K562 (cell line): ENCODE measurements around the gene NUP43. TPM values are rescaled to one million over a fixed set of nuclear protein-coding genes. Genes with fewer than 3 reads are reported as not detected.

Source experiments
- COPS2 ChIP-seq: fragments of 450-650 bp; conservative IDR thresholded peaks from 2 replicates; pipeline ENCODE4 v1.6.1; 2016; ENCODE audit warnings: mild to moderate bottlenecking, moderate library complexity
- FOXJ3 ChIP-seq: sonication (generic); formaldehyde crosslinking; IDR thresholded peaks from 2 replicates; pipeline ENCODE4 v1.4.0; 2020; ENCODE audit warnings: mild to moderate bottlenecking, missing genetic modification reagents
- GATAD2A ChIP-seq: fragments of 450-650 bp; IDR thresholded peaks from 2 replicates; pipeline ENCODE4 v1.6.1; 2017
- MYNN ChIP-seq, 2 experiments: sonication (generic); formaldehyde crosslinking in 1 of 2; IDR thresholded peaks; 2 replicates each; pipeline versions ENCODE4 v1.5.0 to v1.6.1; 2016 to 2020; ENCODE audit warnings: antibody characterized with exemption in 1 of 2, missing genetic modification reagents in 1 of 2
- NONO ChIP-seq, 2 experiments: fragments of 200-400 bp in 1 of 2; fragments of 450-650 bp in 1 of 2; formaldehyde crosslinking in 1 of 2; IDR thresholded peaks; 2 replicates each; pipeline ENCODE4 v1.6.1; 2017; ENCODE audit warnings: low read depth in 2 of 2, mild to moderate bottlenecking in 2 of 2, moderate library complexity in 2 of 2, low read length in 1 of 2
- POLR2H ChIP-seq: IDR thresholded peaks from 2 replicates; pipeline ENCODE4 v1.6.1; 2016; ENCODE audit warnings: missing genetic modification characterization, low read depth, mild to moderate bottlenecking, control low read depth, missing compliant biosample characterization, moderate library complexity
- RB1 ChIP-seq: fragments of 450-650 bp; IDR thresholded peaks from 2 replicates; pipeline ENCODE4 v1.6.1; 2017; ENCODE audit warnings: low read depth, mild to moderate bottlenecking
- RBFOX2 ChIP-seq: fragments of 200-400 bp; formaldehyde crosslinking; IDR thresholded peaks from 2 replicates; pipeline ENCODE4 v1.6.1; 2017; ENCODE audit warnings: low read depth, mild to moderate bottlenecking, low read length, moderate library complexity
- TGIF2 ChIP-seq: sonication (generic); formaldehyde crosslinking; IDR thresholded peaks from 2 replicates; pipeline ENCODE4 v1.8.1; 2022; ENCODE audit warnings: mild to moderate bottlenecking, missing genetic modification reagents, moderate library complexity
- XRCC5 ChIP-seq: fragments of 200-400 bp; formaldehyde crosslinking; IDR thresholded peaks from 2 replicates; pipeline ENCODE4 v1.6.1; 2017; ENCODE audit warnings: low read depth, mild to moderate bottlenecking, low read length
- ZBTB7A ChIP-seq: IDR thresholded peaks from 2 replicates; pipeline ENCODE4 v1.6.1; 2011; ENCODE audit warnings: low read depth, mild to moderate bottlenecking, low read length, moderate library complexity, borderline replicate concordance; ENCODE audit not compliant: control insufficient read depth
- ZNF764 ChIP-seq: fragments of 250-450 bp; sonication (Bioruptor Pico); IDR thresholded peaks from 2 replicates; pipeline ENCODE4 v1.4.0; 2020; ENCODE audit warnings: low read depth, mild to moderate bottlenecking, moderate library complexity
- ZNF830 ChIP-seq: fragments of 250-450 bp; sonication (Bioruptor Pico); IDR thresholded peaks from 2 replicates; pipeline ENCODE4 v1.5.0; 2021; ENCODE audit warnings: mild to moderate bottlenecking
- polyA plus RNA-seq, 8 experiments: library from polyadenylated mRNA; depleted of rRNA in 4 of 8; stranded (reverse) in 5 of 8; unstranded in 3 of 8; fragments of >200 nt; fragmentation: Nextera tagmentation in 2 of 8; fragmentation: Illumina TruSeq in 1 of 8; extraction: Ambion mirVana in 2 of 8; extraction: Trizol in 1 of 8; gene quantifications; 2 replicates each; pipeline versions ENCODE4 v1.2.1 to v1.2.3, GENCODE V29; 2011 to 2014; ENCODE audit warnings: inconsistent platforms in 1 of 8, missing spikeins in 1 of 8
- total RNA-seq, 7 experiments: library from RNA; depleted of rRNA in 6 of 7; stranded (reverse); fragments of >200 nt in 6 of 7; fragmentation: Illumina TruSeq in 2 of 7; extraction: Trizol in 2 of 7; gene quantifications; 2 replicates each; pipeline versions ENCODE4 v1.2.1 to v1.2.3, GENCODE V29; 2011 to 2021; ENCODE audit warnings: low replicate concordance in 1 of 7
- TF ChIP-seq, protein P1 (sequence below), 3 experiments: fragments of 200-800 bp in 1 of 3; fragments of 250-450 bp in 1 of 3; fragments of 450-650 bp in 1 of 3; sonication (Bioruptor Pico) in 1 of 3; sonication (Bioruptor generic) in 1 of 3; formaldehyde crosslinking in 1 of 3; IDR thresholded peaks; 2 replicates each; pipeline versions ENCODE4 v1.6.1 to v1.8.0; 2016 to 2022; ENCODE audit warnings: mild to moderate bottlenecking in 2 of 3, missing genetic modification characterization in 2 of 3, missing compliant biosample characterization in 1 of 3, moderate library complexity in 1 of 3
- TF ChIP-seq, protein P2 (sequence below): fragments of 450-650 bp; IDR thresholded peaks from 2 replicates; pipeline ENCODE4 v1.7.0; 2016; ENCODE audit warnings: borderline replicate concordance
- TF ChIP-seq, protein P3 (sequence below): sonication (generic); formaldehyde crosslinking; IDR thresholded peaks from 2 replicates; pipeline ENCODE4 v1.8.1; 2023; ENCODE audit warnings: mild to moderate bottlenecking, missing genetic modification reagents, moderate library complexity
- TF ChIP-seq, protein P4 (sequence below): fragments of 450-650 bp; IDR thresholded peaks from 2 replicates; pipeline ENCODE4 v1.6.1; 2016; ENCODE audit warnings: borderline replicate concordance

The NUP43 gene
- total and polyA plus RNA-seq, 9 of the 15 experiments (the other 6 are each of a cell fraction or from before 2014, with no cell fraction given): 28.9 to 136 (median 67.4) TPM

DNA sequence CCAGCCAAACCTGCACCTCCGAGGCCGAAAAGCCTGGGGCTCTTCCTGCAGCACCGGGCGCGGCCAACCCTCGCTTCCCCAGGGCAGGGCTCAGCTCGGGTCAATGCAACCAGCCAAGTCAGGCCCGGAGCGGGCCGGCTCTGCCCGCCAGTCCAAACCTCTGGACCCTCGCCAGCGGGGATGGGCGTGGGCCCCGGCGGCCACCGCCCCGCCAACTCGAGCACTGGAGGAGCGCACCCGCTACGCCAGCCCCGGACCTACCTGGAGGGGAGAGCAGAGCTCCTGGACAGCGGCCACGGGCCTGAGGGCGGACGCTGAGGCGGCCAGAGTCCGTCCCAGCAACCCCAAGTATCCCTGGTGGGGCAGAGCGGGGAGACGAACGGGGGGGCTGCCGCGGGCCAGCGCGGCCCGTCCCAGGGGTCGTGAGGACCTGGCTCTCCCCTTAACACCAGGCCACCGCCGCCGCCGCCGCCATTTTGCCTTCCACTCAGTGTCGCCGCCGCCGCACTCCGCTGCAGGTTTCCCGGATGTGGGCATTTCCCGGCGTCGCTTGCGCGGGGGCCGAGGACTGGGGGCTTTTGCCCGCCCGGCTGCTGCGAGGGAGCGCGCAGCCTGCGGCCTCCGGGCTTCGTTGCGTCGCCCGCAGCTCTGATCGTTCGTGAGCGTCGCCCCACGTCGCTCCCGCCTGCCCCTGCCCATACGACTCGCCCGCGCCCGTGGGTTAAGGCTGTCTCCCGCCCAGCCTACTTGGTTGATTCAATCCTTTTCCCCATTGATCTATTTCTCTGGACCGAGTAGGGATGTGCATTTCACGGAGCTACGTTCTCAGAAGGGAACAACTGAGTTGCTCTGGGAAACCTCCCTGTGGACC is 28.5 kb downstream of the NUP43 start, which contains the start of gene LATS1 (continued):
- TF ChIP-seq, protein P1, sequence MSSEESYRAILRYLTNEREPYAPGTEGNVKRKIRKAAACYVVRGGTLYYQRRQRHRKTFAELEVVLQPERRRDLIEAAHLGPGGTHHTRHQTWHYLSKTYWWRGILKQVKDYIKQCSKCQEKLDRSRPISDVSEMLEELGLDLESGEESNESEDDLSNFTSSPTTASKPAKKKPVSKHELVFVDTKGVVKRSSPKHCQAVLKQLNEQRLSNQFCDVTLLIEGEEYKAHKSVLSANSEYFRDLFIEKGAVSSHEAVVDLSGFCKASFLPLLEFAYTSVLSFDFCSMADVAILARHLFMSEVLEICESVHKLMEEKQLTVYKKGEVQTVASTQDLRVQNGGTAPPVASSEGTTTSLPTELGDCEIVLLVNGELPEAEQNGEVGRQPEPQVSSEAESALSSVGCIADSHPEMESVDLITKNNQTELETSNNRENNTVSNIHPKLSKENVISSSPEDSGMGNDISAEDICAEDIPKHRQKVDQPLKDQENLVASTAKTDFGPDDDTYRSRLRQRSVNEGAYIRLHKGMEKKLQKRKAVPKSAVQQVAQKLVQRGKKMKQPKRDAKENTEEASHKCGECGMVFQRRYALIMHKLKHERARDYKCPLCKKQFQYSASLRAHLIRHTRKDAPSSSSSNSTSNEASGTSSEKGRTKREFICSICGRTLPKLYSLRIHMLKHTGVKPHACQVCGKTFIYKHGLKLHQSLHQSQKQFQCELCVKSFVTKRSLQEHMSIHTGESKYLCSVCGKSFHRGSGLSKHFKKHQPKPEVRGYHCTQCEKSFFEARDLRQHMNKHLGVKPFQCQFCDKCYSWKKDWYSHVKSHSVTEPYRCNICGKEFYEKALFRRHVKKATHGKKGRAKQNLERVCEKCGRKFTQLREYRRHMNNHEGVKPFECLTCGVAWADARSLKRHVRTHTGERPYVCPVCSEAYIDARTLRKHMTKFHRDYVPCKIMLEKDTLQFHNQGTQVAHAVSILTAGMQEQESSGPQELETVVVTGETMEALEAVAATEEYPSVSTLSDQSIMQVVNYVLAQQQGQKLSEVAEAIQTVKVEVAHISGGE (CRISPR knock-in tag; IDR thresholded peaks at IDR 0.05): peak; percentile 88 to 97 (median 91); a peak in 5 of 6 replicates
- TF ChIP-seq ZNF764 (CRISPR knock-in tag) (no peak), RBFOX2 (peak; percentile 100), RB1 (peak; percentile 97), XRCC5 (no peak; the same call in 1 of the 2 replicates), ZNF830 (CRISPR knock-in tag) (peak; percentile 64), NONO (IDR thresholded peaks at IDR 0.05; ENCODE audit: low read depth in 2 of 2, low read length in 1 of 2) (peak; percentile 67 to 96; a peak in 3 of 4 replicates), MYNN (IDR thresholded peaks at IDR 0.05) (no peak; the same call in 1 of the 2 replicates), MYNN (CRISPR knock-in tag; IDR thresholded peaks at IDR 0.05) (no peak), TGIF2 (CRISPR knock-in tag) (peak; percentile 47; the same call in 1 of the 2 replicates), ZBTB7A (peak; percentile 96; the same call in 1 of the 2 replicates), POLR2H (tag) (peak; percentile 91), COPS2 (no peak), GATAD2A (no peak; the same call in 1 of the 2 replicates), FOXJ3 (CRISPR knock-in tag) (no peak)
- TF ChIP-seq, protein P2, sequence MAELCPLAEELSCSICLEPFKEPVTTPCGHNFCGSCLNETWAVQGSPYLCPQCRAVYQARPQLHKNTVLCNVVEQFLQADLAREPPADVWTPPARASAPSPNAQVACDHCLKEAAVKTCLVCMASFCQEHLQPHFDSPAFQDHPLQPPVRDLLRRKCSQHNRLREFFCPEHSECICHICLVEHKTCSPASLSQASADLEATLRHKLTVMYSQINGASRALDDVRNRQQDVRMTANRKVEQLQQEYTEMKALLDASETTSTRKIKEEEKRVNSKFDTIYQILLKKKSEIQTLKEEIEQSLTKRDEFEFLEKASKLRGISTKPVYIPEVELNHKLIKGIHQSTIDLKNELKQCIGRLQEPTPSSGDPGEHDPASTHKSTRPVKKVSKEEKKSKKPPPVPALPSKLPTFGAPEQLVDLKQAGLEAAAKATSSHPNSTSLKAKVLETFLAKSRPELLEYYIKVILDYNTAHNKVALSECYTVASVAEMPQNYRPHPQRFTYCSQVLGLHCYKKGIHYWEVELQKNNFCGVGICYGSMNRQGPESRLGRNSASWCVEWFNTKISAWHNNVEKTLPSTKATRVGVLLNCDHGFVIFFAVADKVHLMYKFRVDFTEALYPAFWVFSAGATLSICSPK: peak; percentile 100
- TF ChIP-seq, protein P3, sequence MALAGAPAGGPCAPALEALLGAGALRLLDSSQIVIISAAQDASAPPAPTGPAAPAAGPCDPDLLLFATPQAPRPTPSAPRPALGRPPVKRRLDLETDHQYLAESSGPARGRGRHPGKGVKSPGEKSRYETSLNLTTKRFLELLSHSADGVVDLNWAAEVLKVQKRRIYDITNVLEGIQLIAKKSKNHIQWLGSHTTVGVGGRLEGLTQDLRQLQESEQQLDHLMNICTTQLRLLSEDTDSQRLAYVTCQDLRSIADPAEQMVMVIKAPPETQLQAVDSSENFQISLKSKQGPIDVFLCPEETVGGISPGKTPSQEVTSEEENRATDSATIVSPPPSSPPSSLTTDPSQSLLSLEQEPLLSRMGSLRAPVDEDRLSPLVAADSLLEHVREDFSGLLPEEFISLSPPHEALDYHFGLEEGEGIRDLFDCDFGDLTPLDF (CRISPR knock-in tag): peak; percentile 81; the same call in 1 of the 2 replicates
- TF ChIP-seq, protein P4, sequence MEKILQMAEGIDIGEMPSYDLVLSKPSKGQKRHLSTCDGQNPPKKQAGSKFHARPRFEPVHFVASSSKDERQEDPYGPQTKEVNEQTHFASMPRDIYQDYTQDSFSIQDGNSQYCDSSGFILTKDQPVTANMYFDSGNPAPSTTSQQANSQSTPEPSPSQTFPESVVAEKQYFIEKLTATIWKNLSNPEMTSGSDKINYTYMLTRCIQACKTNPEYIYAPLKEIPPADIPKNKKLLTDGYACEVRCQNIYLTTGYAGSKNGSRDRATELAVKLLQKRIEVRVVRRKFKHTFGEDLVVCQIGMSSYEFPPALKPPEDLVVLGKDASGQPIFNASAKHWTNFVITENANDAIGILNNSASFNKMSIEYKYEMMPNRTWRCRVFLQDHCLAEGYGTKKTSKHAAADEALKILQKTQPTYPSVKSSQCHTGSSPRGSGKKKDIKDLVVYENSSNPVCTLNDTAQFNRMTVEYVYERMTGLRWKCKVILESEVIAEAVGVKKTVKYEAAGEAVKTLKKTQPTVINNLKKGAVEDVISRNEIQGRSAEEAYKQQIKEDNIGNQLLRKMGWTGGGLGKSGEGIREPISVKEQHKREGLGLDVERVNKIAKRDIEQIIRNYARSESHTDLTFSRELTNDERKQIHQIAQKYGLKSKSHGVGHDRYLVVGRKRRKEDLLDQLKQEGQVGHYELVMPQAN: peak; percentile 56
